GM04504 (cell line): ENCODE data around the gene CAPN14.

Experiments
- DNase-seq: peaks from one replicate; pipeline ENCODE4 v3.0.0-alpha.2; 2012; ENCODE audit warnings: low read depth

CAPN14 gene

DNA sequence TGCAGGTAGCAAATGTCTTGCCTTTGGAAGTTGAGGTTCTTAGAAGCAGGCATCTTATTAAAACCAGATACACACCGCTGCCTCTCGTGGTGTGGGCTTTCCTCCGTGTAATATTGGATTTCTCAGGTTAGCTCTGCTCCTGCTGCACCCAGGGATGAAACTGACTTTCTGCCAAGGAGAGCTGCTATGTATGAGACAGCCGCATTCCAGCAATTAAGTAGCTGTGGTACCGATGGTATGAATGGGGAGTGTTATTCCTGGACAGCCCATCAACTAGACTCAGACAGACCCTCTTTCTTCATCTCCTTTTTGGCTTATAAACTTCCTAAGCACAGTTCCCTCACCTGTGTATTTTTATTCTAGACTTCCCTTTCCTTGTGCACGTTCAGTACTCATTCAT, 9.8 kb upstream of the CAPN14 start:
- no peak for DNase-seq

DNA sequence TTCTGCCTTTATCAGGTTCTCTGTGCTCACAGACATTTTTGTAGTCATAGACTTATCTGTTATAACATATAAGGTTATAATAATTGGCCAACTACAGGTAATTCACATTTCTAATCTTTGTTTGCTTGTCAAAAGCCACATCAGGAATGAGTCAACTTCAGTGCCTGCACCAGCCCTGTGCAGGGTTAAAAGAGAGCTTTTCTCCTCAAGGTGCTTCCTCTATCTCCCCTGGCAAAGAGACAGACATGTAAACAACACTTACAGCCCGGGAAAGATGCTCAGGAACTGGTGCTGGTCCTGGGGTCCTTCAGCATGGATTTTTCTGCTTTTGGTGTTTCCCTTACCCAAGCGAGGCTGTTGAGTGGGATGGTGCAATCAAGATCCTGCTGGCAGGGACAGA, 9.0 kb upstream of the CAPN14 start:
- DNase-seq = no peak

DNA sequence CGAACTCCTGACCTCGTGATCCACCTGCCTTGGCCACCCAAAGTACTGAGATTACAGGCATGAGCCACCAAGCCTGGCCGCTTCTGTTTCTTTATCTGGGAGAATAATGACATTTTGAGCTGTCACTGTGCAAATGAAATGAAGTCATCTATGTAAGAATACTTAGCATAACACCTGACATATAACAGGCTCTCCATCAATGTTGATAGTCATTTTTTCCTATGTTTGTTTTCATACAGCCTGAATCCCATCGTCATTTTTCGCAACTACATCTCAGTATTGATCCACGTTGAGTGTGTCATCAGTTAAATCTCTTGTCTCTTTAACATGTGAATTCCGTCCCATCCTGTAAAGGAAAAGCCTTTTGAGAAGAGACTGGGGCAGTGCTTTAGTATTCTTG, 6.4 kb upstream of the CAPN14 start:
- no peak for DNase-seq

DNA sequence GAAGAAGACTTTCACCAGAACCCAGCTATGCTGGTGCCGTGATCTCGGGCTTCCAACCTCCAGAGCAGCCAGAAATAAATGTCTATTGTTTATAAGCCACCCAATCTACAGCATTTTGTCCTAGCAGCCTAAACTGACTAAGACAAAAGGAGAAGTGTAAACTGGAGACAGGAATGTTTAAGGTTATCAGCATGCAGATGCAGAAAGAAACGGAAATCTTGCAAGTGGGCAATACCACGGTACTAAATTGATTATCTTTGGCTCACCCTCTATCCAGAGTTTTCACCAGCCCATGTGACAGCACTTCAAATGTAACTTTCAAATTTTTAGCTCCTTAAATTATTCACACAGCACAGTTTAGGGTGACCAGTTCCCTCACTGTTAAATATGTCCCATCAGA, 5.7 kb upstream of the CAPN14 start:
- no peak for DNase-seq

DNA sequence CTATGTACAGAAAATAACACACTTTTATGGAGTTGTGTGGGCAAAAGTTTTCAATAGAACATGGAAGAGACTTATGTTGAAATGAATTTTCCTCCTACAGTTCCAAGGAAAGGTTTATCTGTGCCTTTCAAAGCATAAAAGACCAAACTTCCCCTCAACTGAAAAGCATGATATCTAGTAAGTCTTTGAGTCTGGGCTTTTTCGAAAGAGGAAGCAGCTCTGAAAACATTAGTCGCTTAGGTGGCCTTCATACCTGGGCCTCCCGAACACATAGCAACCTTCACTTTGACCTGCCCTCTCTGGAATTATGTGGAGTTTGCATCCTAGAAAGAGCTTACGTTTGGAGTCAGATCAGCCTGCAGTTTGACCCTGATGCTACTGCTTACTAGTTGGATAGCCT, 4.8 kb upstream of the CAPN14 start:
- DNase-seq = no peak

DNA sequence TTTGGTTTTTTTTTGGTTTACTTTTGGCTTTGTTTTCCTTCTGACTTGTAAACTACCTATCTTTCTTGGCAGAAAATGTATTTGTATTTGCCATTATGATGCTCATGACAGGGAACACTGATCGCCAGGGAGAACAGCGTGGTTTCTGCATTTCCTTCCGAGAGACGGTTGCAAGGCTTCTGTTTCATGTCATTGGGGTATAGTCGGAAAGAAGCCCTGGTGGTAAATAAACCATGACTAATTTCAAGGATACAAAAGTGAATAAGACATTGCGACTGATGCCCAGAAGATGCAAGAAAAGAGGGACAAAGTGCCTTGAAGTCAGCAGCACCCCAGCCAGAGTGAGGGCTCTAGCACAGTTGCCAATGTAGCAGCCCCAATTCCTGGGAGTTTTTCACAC, 4.2 kb upstream of the CAPN14 start:
- no peak for DNase-seq

DNA sequence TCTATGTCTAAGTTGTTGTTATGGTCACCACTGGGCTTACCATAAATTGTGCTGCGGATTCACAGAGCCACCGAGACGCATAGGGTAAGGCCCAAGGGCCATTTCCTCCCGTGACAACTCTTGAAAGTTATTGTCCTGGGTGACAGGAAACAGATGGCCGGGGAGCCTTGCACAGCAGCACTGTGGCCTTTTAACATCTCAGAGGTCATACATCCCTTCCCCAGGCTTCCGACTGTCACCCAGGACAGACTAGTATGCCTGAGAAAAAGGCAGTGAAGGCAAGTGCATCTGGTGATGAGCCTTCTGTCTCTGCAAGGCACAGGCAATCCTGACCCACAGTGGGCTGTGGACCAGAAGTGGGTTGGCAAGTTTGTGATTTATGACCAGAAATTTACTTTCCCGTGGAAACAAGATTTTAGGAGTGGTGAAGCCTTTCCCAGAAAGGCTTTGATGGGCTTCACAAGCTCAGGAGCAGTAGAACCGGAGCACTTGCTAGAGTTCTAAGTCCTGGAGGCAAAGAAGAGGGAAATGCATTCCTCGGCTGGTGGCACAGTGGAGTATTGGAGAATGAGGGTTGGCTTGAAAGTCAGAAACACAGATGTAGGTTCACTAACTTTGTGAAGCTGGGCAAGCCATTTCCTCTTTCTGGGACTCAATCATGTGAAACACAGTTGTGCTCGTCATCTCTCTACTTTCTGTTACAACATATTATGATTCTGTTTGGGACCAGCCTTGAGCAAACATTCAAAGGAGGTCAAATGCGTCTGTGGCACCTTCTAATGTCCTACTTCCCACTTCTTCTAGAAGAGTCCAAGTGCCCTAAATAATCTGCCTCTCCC, 2.0 kb upstream of the CAPN14 start:
- no peak for DNase-seq

DNA sequence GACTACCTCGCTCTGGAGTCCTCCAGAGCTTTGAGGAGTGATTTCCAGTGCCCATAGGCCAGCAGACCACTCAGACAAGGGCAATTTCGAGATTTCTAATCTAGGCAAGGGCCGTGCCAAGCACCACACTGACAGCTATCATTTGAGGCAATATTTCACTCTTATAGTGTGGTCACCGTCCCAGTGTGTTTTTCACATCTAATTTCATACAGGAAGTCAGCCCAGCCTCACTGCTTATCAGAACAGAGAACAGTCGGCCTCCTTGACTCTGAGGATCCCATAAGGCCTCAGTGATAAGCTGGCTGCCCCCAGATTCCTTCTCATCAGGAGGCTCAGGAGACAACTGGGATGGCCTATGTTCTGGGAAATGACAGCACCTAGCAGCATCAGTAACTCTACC, 581 bp downstream of the CAPN14 start:
- DNase-seq = no peak

DNA sequence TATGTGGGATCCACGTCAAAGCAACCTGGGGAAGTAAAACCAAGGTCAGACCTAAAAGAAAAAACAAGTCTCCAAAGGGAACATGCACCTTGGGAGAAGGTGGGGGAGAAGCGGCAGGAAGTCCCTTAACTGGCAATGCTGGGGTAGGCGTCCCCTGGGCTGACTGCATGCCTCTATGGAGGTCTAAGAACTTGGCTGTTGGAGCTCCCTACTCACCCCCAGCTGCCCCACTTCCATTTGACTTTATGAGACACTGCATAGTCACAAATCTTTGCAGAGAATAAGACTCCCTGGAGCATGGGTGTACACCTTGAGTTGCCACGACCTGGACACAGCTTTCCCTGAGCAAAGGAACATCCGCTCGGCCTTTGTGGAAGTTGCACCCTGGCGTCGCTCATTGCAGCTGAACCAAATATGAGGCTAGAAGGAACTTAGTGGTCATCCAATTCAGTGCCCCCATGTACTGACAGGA, 2.8 kb downstream of the CAPN14 start:
- no peak for DNase-seq

DNA sequence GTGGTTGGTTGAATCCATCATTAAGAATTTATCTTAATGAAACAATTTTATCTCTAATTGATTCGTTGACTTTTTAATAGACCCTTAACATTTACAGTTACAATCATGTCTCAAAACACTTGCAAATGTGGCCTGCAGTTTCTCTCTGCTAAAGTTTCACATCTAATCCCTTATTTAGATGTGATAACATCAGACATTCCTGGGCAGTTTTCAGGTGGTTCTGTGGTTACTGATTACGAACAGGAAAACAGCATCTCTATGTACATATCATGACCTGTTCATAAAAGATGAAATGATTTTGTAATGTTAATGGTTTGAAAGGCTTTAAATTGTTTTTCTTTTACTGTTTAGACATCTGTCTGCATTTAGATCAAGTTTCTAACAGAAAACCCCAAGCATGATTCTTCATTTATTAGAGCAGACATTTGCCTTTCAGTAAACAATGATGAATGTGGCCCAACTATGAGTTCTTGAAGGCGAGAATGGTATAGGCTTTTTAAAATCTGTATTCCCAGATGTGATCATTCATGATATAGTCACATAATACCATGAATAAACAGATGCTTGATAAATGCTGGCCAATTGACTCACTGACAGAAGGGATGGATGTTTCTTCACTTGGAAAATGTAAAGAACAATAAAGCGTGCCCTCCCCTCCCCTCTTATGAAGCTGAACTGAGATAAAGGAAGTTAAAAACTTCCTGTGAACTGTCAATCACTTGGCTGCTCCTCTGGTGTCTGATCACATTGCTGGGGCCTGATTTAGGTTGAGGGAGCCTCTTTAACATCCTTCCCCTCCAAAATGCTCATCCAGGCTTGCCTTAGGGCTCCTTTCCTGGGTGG, 3.5 kb downstream of the CAPN14 start:
- DNase-seq = no peak

DNA sequence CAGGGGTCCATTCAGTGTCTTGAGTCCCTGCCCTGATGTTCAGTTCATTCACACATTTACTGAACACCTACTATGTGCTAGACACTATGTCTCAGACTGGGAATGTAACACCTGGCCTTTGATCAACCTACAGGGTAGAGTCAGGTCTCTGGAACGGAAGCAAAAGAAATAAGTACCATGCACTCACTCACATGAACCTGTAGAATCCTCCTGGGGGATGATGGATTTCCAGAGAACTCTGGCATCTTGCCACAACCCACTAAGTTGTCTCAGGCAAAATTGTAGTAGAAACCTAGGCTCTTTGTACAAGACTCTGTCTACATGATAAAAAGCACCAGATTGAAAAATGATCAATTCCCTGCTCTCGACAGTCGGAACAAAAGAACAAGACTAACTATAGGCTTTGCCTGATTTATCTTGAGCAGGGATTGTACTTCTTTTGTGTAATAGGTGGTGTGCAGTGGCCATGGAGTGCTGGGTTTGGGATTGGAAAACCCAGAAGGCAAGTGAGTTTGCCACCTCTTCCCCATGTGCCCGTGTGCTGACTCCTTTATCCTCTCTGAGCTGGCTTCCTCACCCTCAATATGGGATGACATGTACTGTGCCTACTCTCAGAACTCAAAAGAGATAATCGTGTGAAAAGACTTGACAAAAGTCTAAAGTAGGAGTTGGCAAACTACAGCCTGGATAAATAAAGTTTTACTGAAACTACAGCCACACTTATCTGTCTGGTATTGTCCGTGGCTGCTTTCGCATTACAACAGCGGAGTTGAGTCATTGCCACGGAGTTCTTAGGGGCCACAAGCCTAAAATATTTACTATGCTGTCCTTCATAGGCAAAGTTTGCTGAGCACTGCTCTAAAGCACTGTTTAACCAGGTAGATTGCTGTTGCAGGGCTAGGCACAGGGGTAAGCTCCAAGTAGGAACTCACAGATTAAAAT, 4.4 kb downstream of the CAPN14 start:
- no peak for DNase-seq

DNA sequence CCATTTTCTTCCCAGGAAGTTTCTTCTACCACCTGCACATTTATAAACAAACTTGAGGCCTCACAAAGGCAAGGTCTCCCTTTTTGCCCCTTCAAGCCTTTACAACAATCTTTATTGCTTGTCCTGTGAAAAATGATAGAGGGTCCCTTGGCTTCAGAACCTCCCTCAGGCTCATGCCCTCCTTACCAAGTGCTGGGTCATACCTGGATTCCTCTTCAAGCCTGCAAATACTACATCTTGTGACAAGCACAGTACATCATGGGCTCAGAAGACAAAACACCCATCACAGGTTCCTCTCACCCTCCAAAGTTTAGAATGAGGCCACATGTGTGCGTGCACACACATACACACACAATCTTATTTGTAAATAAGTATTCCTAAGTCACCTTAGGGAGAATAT, 9.1 kb downstream of the CAPN14 start:
- no peak for DNase-seq

DNA sequence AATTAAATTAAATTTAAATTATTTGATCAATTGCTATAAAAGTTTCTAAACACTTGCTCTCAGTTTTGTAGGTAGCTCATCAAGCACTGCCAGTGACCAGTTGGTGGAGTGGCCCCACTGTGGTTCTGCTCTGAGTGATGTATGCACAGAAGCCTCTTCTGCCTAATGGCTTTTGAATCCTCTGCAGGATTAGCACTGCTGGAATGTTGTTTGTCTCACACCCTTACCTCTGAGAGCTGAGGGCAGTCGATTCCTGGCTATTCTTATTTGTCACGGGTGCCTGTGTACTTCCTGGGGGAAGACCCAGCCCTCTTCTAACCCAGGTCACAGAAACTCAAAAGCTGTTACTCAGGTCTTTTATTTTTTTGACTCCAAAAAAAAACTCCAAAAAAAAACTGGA, 9.5 kb downstream of the CAPN14 start:
- DNase-seq = no peak

DNA sequence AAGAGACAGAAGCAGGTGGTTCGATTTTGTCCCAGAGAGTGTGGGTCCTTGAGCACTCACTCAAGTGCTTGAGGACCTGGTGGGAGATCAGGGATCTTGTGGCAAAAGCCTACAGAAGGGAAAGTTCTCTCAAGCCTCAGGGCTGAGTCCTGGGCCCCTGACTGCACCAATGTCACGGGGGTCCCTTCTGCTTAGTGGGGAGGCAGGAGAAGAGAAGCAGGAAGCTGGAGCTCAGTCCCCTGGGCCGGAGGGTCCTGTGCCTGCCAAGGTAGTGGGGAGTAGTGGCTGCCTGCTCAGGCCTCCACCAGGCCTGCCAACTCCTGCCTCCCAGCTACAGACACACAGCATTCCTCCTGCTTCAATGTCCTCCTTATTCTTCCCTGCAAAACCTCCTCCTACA, 11.7 kb downstream of the CAPN14 start:
- no peak for DNase-seq

DNA sequence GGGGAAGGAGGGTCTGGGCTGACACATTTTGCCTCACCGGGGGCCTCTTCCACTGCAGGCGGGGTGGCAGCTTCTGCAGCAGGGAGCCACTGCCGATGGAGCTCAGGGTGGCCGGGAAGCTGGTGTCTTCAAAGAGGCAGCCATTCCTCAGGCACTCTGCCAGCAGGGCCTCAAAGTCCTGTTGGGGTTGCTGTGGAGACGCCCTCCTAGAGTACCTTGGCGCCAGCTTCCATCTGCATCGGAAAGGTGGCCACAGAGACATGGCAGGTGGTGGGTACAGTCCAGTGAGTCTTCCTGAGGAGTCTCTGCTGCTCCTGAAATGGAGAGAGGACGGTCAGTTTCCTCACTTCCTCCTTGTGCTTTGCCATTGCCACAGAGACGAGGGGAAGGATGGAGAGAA, 12.1 kb downstream of the CAPN14 start:
- no peak for DNase-seq

DNA sequence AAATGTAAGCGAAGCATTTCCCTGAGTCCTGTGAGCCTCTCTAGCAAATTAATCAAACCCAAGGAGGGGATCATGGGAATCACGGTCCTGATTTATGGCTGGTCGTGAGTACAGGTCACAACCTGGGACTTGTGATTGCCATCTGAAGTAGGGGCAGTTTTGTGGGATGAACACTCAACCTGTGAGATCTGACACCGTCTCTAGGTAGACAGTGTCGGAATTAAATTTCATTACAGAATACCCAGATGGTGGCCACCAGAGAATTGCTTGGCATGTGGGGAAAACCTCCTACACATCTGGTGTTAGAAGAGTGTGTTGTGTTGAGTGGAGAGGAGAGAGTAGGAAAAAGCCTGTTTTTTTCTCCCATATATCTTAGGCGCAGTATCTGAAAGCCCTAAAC, 12.5 kb downstream of the CAPN14 start:
- no peak for DNase-seq

DNA sequence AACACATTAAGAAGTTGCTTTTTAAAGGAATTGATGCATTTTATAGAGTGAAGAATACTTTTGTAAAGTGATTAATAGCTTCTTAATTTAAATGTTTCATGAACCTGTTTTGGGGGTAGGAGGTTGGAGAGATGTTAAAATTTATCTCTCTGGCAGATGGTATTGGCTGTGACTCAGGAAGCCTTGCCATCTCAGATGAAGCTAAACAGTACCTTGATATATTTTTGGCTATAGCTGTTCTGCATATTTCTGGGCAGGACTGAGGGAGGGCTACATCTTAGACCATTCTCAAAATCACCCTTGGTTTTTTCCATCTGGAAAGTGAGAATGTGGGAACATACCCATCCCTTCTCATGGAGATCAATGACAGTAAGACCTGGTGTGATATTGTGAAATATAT, 13.4 kb downstream of the CAPN14 start:
- DNase-seq = no peak

DNA sequence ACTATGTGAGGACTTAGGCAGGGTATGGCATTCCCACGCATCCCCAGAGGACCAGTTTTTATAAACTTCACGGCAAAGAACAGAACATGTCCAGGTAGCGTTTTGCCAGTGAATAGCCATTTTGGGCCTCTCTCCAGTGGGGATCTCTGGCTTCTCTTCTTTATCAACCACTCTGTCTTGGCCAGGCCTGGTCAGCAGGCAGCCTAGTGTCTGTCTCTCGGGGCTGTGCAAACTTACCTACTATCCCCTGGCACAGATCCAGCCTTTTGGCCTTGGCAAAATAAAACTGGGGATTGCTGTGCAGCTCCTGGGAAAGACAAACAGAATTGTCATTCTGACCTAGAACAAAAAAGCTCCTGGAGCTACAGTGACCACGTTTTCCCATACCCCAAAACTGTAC, 14.5 kb downstream of the CAPN14 start:
- DNase-seq = no peak

DNA sequence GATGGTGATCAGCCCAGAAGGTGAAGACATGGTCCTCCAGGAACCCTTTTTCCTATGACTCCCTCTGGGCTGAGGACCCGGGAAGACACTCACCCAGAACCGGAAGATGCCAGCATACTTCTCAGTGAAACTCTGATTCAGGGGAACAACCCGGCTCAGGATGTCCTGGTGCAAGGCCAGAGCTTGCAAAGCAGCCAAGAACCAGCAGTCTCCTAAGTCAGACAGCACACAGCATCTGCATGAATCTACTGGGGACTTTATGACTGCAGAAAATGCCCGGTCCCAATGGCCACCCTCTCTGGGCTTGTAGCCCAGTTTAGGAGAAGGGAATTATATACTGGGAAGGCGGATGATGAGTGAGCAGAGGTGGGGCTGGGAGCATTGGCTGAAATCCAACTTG, 15.3 kb downstream of the CAPN14 start:
- no peak for DNase-seq

DNA sequence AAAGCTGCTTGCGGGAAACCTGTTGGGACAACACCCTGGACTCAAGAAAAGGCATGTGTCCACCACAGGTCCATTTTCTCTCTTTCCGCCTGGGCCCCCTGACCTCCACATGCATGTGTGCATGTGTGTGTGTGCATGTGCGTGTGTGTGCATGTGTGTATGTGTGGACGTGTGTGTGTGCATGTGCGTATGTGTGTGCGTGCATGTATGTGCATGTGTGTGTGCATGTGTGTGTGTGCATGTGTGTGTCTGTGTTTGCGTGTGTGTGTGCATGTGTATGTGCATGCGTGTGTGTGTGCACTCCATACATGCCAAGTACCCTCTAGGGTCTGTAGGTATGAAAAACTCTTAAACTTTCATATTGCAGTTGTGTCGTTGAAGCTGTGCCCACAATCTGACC, 16.3 kb downstream of the CAPN14 start:
- DNase-seq = no peak

DNA sequence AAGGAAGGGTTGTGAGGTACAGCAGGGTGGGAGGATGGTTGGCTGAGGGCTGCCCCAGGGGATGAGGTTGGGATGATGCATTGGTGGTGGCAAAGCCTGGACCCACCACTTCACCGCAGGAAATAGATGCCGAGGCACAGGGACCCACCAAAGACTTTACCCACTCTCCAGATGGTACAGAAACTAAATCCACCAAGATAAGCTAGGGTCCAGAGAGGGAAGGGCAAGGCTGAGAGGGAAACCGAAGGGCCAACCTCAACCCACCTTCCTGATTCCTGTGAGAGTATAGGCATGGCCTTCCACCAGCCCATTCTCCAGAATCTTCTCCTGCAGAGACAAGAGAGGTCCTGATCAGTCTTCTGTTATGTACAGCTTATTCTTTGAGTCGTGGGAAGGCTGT, 18.1 kb downstream of the CAPN14 start:
- DNase-seq = no peak

DNA sequence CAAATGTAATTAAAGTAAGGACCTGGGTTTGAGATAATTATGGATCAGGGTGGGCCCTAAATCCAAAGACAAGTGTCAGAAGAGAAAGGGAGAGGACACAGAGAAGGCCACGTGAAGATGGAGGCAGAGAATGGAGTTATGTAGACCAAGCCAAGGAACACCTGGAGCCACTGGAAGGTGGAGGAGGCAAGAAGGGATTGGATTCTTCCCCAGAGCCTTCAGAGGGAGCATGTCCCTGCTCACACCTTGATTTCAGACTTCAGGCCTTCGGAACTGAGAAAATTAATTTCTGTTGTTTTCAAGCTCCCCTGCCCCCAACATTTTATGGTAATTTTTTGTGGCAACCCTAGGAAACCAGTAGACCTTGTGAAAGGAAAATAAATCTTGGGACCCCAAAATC, 19.6 kb downstream of the CAPN14 start:
- DNase-seq = no peak
